ENCODE data around the gene ZGPAT. TPM values are rescaled to one million over a fixed set of nuclear protein-coding genes. Genes with fewer than 3 reads are reported as not detected.
A peak's percentile ranks its signal among the peaks of the same experiment; 100 is the strongest.

ZGPAT gene
- total RNA-seq, 1 donor from 2014 or later, result 42.6 TPM

DNA sequence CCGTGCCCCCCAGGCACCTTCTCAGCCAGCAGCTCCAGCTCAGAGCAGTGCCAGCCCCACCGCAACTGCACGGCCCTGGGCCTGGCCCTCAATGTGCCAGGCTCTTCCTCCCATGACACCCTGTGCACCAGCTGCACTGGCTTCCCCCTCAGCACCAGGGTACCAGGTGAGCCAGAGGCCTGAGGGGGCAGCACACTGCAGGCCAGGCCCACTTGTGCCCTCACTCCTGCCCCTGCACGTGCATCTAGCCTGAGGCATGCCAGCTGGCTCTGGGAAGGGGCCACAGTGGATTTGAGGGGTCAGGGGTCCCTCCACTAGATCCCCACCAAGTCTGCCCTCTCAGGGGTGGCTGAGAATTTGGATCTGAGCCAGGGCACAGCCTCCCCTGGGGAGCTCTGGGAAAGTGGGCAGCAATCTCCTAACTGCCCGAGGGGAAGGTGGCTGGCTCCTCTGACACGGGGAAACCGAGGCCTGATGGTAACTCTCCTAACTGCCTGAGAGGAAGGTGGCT lies 10.4 kb upstream of the ZGPAT start:
- no peak for DNase-seq (ENCODE audit: low read depth)
- no peaks in the 10 kb centered on the region for H3K27me3 ChIP-seq (ENCODE audit: control insufficient read depth, insufficient read depth, low read length)
- TF ChIP-seq, protein P1, sequence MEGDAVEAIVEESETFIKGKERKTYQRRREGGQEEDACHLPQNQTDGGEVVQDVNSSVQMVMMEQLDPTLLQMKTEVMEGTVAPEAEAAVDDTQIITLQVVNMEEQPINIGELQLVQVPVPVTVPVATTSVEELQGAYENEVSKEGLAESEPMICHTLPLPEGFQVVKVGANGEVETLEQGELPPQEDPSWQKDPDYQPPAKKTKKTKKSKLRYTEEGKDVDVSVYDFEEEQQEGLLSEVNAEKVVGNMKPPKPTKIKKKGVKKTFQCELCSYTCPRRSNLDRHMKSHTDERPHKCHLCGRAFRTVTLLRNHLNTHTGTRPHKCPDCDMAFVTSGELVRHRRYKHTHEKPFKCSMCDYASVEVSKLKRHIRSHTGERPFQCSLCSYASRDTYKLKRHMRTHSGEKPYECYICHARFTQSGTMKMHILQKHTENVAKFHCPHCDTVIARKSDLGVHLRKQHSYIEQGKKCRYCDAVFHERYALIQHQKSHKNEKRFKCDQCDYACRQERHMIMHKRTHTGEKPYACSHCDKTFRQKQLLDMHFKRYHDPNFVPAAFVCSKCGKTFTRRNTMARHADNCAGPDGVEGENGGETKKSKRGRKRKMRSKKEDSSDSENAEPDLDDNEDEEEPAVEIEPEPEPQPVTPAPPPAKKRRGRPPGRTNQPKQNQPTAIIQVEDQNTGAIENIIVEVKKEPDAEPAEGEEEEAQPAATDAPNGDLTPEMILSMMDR (IDR thresholded peaks at IDR 0.05; ENCODE audit: insufficient read depth, low read length, poor library complexity, severe bottlenecking), result peak; percentile 4
- H3K4me3 ChIP-seq (ENCODE audit: low read depth, low read length), result peak overlapping the region; percentile 64
- H3K36me3 ChIP-seq (ENCODE audit: control insufficient read depth, insufficient read depth, low read length), result no peaks in the 10 kb centered on the region

DNA sequence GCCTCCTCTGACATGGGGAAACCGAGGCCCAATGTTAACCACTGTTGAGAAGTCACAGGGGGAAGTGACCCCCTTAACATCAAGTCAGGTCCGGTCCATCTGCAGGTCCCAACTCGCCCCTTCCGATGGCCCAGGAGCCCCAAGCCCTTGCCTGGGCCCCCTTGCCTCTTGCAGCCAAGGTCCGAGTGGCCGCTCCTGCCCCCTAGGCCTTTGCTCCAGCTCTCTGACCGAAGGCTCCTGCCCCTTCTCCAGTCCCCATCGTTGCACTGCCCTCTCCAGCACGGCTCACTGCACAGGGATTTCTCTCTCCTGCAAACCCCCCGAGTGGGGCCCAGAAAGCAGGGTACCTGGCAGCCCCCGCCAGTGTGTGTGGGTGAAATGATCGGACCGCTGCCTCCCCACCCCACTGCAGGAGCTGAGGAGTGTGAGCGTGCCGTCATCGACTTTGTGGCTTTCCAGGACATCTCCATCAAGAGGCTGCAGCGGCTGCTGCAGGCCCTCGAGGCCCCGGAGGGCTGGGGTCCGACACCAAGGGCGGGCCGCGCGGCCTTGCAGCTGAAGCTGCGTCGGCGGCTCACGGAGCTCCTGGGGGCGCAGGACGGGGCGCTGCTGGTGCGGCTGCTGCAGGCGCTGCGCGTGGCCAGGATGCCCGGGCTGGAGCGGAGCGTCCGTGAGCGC lies 9.8 kb upstream of the ZGPAT start:
- H3K36me3 ChIP-seq (ENCODE audit: control insufficient read depth, insufficient read depth, low read length), result no peaks in the 10 kb centered on the region
- TF ChIP-seq, protein P1 (IDR thresholded peaks at IDR 0.05; ENCODE audit: insufficient read depth, low read length, poor library complexity, severe bottlenecking), result no peak
- H3K4me3 ChIP-seq (ENCODE audit: low read depth, low read length), result peak overlapping the region; percentile 64
- DNase-seq (ENCODE audit: low read depth), result no peak
- no peaks in the 10 kb centered on the region for H3K27me3 ChIP-seq (ENCODE audit: control insufficient read depth, insufficient read depth, low read length)

DNA sequence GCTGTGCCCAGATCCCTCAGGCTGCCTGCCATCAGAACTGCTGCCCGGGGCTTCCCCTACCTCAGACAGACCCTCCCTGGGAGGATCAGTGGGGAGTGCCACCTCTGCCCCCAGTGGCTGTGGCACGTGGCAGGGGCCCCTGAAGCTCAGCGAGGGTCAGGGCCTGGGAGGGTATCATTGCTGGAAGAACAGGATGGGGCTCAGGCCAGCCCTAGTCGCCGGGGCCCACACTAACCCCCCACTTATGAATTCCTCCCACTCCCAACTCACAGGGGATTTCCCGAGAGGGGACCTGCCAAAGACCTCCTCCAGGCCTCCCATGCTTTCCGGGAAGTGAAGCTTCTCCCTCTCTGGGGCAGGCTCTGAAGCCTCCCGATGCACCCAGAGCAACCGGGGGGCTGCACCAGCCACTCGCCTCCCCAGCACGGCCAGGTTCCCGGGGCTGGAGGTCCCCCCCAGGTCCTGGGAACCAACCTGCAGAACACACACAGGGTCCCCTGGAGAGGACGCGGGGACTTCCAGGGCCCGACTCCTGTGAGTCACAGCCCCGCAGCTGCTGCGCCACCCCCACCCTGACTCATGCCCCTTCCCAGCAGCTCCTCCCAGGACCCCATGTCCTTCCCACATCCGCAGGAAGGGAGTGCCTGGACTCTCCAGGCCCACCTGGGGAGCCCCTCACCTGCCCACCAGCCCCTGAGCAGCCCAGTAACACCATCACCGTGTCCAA lies 8.9 kb upstream of the ZGPAT start:
- TF ChIP-seq, protein P1 (IDR thresholded peaks at IDR 0.05; ENCODE audit: insufficient read depth, low read length, poor library complexity, severe bottlenecking), result no peak
- peak overlapping the region; percentile 64 for H3K4me3 ChIP-seq (ENCODE audit: low read depth, low read length)
- H3K36me3 ChIP-seq (ENCODE audit: control insufficient read depth, insufficient read depth, low read length), result no peaks in the 10 kb centered on the region
- peak; percentile 75 for DNase-seq (ENCODE audit: low read depth)
- H3K27me3 ChIP-seq (ENCODE audit: control insufficient read depth, insufficient read depth, low read length), result no peaks in the 10 kb centered on the region

DNA sequence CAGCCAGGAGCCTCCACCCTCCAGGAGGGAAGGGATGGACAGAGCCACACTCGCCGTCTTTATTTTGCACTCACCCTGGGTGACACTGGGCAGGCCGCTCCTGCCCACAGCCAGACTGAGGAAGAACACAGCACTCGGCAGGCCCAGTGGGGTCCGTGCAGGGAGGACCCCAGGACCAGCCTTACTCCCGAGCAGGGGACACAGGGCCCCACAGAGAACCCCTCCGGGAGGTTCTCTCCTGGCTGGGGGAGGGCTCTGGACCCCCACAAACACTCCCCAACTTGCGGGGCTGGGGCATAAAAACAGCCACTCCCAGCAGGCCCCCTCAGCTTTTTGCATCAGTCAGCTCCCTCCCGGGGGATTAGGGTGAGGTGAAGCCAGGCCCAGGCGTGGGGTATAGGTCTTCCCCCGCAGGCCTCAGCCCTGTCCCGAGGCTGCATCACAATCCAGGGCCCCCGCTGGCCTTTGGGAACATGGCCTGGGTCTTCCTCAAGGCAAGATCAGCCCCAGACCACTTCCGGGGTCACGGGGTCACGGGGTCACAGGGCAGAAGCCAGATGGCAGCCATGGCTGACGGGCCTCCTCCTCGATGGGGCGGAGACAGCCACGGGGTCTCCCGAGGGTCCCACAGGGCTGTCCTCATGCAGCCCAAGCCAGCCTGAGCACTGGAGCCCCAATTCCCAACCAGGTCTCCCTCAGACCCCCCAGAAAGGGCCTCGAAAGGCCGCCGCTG lies 8.2 kb upstream of the ZGPAT start:
- no peaks in the 10 kb centered on the region for H3K36me3 ChIP-seq (ENCODE audit: control insufficient read depth, insufficient read depth, low read length)
- TF ChIP-seq, protein P1 (IDR thresholded peaks at IDR 0.05; ENCODE audit: insufficient read depth, low read length, poor library complexity, severe bottlenecking), result no peak
- DNase-seq (ENCODE audit: low read depth), result no peak

DNA sequence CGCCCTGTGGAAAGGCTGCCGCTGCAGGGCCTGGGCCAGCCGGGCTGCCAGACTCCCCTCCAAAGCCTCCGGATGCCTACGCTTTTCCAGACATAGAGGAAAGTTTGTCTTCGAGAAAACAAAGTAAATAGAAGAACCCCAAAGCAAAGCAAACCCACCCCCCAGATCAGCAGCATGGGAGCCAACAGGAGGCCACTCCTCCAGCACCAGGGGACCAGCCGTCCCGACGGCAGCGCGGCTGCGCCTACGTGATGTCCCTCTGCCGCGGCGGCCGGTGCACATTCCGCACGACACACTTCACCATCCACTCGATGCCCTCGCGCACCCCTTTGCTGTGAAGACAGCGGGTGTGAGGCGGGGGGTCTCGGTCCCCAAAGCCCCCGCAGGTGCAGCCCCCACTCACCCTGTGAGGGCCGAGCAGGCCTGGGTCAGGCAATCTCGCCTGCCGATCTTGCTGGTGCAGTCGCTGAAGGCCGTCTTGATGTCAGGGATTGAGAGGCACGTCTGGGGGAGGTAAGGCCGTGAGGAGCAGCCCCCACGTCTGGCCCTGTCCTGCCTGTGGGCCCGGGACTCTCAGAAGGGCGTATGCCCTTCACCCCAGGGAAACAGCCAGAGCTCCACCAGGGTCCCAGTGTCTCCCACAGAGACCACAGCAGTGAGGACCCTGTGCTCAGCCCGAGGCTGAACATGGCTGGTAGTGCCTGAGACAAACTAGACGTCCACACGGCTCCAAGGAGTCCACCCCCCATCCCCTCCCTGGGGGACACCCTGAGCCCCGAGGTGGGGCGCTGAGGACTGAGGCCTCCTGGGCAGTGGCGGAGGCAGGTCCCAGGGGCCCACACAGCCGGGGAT lies 7.4 kb upstream of the ZGPAT start:
- Histone ChIP-seq H3K4me3 (ENCODE audit: low read depth, low read length) (no peak overlapping the region), H3K36me3 (ENCODE audit: control insufficient read depth, insufficient read depth, low read length) (no peaks in the 10 kb centered on the region), H3K27me3 (ENCODE audit: control insufficient read depth, insufficient read depth, low read length) (no peaks in the 10 kb centered on the region)
- no peak for DNase-seq (ENCODE audit: low read depth)
- TF ChIP-seq, protein P1 (IDR thresholded peaks at IDR 0.05; ENCODE audit: insufficient read depth, low read length, poor library complexity, severe bottlenecking), result no peak

More for the DNA sequence above, 8.2 kb upstream of the ZGPAT start:
- Histone ChIP-seq H3K4me3 (ENCODE audit: low read depth, low read length) (no peak overlapping the region), H3K27me3 (ENCODE audit: control insufficient read depth, insufficient read depth, low read length) (no peaks in the 10 kb centered on the region)
